Loucy (cell line): ENCODE results near the gene PAM.

ENCODE experiments used
- H2AFZ ChIP-seq: fragments of 200-600 bp; sonication (generic); 2 replicates; pipeline ENCODE4 v1.6.0; 2016; ENCODE audit warnings: antibody characterized with exemption, mild to moderate bottlenecking, low read length, moderate library complexity
- H3F3A ChIP-seq: fragments of 200-600 bp; 2 replicates; pipeline ENCODE4 v1.6.0; 2016; ENCODE audit warnings: antibody characterized with exemption, low read depth, mild to moderate bottlenecking
- H3K27me3 ChIP-seq: fragments of 200-600 bp; sonication (generic); 2 replicates; pipeline ENCODE4 v1.6.1; 2014; ENCODE audit warnings: low read length, mild to moderate bottlenecking; ENCODE audit not compliant: insufficient read depth, poor library complexity, severe bottlenecking
- H3K36me3 ChIP-seq: fragments of 200-600 bp; sonication (generic); 2 replicates; pipeline ENCODE4 v1.6.1; 2016; ENCODE audit warnings: low read length; ENCODE audit not compliant: insufficient read depth
- H3K4me1 ChIP-seq: fragments of 200-600 bp; sonication (generic); 2 replicates; pipeline ENCODE4 v1.5.1; 2014; ENCODE audit warnings: low read length, mild to moderate bottlenecking; ENCODE audit not compliant: insufficient read depth, poor library complexity, severe bottlenecking
- H3K4me2 ChIP-seq: fragments of 200-600 bp; sonication (generic); 2 replicates; pipeline ENCODE4 v1.6.0; 2014; ENCODE audit warnings: antibody characterized with exemption, low read length, low read depth, mild to moderate bottlenecking; ENCODE audit not compliant: poor library complexity, severe bottlenecking
- H3K4me3 ChIP-seq: fragments of 200-600 bp; sonication (generic); 2 replicates; pipeline ENCODE4 v1.5.1; 2014; ENCODE audit warnings: low read length, mild to moderate bottlenecking, mixed read lengths; ENCODE audit not compliant: poor library complexity, severe bottlenecking
- H3K79me2 ChIP-seq: fragments of 200-600 bp; sonication (generic); 2 replicates; pipeline ENCODE4 v1.6.1; 2014; ENCODE audit warnings: low read length; ENCODE audit not compliant: insufficient read depth
- H3K9ac ChIP-seq: fragments of 200-600 bp; sonication (generic); 2 replicates; pipeline ENCODE4 v1.6.0; 2014; ENCODE audit warnings: mild to moderate bottlenecking, low read depth, low read length, moderate library complexity; ENCODE audit not compliant: poor library complexity, severe bottlenecking
- H3K9me2 ChIP-seq: fragments of 200-600 bp; sonication (generic); replicated peaks from 2 replicates; pipeline ENCODE4 v1.6.1; 2016; ENCODE audit warnings: low read depth, low read length, mixed read lengths
- H3K9me3 ChIP-seq: fragments of 200-600 bp; sonication (generic); 2 replicates; pipeline ENCODE4 v1.6.1; 2014; ENCODE audit warnings: mild to moderate bottlenecking, antibody characterized with exemption, low read length, low read depth; ENCODE audit not compliant: insufficient read depth
- H4K20me1 ChIP-seq: fragments of 200-600 bp; sonication (generic); 2 replicates; pipeline ENCODE4 v1.6.0; 2014; ENCODE audit warnings: antibody characterized with exemption, low read length, mild to moderate bottlenecking; ENCODE audit not compliant: insufficient read depth, poor library complexity, severe bottlenecking
- CTCF ChIP-seq: fragments of 200-600 bp; sonication (generic); conservative IDR thresholded peaks from 2 replicates; pipeline ENCODE4 v1.5.1; 2014; ENCODE audit warnings: mild to moderate bottlenecking, antibody characterized with exemption, low read length
- EZH2phosphoT487 ChIP-seq: fragments of 200-600 bp; IDR thresholded peaks from 2 replicates; pipeline ENCODE4 v1.6.1; 2018; ENCODE audit warnings: antibody characterized with exemption, mild to moderate bottlenecking, moderate library complexity, borderline replicate concordance

PAM gene

DNA sequence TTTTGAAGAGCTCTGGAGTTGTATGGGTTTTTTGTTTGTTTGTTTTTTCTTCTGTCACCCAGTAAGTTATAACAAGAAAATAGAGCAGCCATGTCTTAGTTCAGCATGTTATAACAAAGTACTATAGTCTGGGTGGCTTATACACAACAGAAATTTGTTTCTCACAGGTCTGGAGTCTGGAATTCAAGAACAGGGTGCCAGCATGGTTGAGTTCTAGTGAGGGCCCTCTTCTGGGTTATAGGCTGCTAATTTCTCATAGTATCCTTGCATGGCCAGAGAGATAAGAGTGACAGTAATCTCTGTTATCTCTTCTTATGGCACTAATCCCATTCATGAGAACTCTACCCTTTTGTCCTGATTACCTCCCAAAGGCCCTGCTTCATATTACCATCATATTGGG lies 250.2 kb downstream of the PAM start:
- no peak overlapping the region for H3K4me2 ChIP-seq

DNA sequence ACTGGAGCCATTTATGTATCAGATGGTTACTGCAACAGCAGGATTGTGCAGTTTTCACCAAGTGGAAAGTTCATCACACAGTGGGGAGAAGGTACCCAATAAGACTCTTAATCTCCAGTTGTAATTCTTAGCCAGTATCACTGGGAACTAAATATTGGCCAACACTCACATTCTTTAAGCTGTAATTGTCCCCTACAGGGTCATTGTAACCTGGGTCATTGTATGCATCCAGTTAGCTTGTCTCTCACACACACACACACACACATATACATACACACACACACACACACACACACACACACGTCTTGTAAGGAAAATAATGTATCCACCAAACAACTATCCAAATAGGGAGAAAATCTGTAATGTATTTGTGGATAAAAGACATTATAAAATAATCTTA lies 251.8 kb downstream of the PAM start:
- Histone ChIP-seq H4K20me1 (no peaks in the 10 kb centered on the region), H3K9ac (no peak overlapping the region), H3K9me2 (no peaks in the 10 kb centered on the region), H3K9me3 (no peaks in the 10 kb centered on the region), H3K4me1 (no peaks in the 10 kb centered on the region), H3K4me2 (no peak overlapping the region), H3K36me3 (no peaks in the 10 kb centered on the region), H3K4me3 (no peak overlapping the region), H3F3A (no peaks in the 10 kb centered on the region), H3K79me2 (no peaks in the 10 kb centered on the region), H3K27me3 (no peaks in the 10 kb centered on the region), H2AFZ (no peak overlapping the region)
- TF ChIP-seq CTCF (no peak), EZH2phosphoT487 (no peak)

More for the DNA sequence above, 250.2 kb downstream of the PAM start:
- no peaks in the 10 kb centered on the region for H3F3A ChIP-seq
- no peaks in the 10 kb centered on the region for H3K79me2 ChIP-seq
- H3K9me3 ChIP-seq = no peaks in the 10 kb centered on the region
- TF ChIP-seq CTCF (no peak), EZH2phosphoT487 (no peak)
- no peaks in the 10 kb centered on the region for H3K36me3 ChIP-seq
- H4K20me1 ChIP-seq = no peaks in the 10 kb centered on the region
- H3K9me2 ChIP-seq = no peaks in the 10 kb centered on the region
- no peak overlapping the region for H3K4me3 ChIP-seq
- no peaks in the 10 kb centered on the region for H3K27me3 ChIP-seq
- no peak overlapping the region for H3K9ac ChIP-seq
- H3K4me1 ChIP-seq = no peaks in the 10 kb centered on the region
- H2AFZ ChIP-seq = no peak overlapping the region

GRCh38 chr5:103010168-103010567 lies 255.1 kb downstream of the PAM start:
- Histone ChIP-seq H3K36me3 (no peaks in the 10 kb centered on the region), H3K4me1 (peaks cover 8% of the 10 kb centered on the region), H3K27me3 (no peaks in the 10 kb centered on the region), H4K20me1 (no peaks in the 10 kb centered on the region), H3K9ac (no peak overlapping the region), H3K4me2 (no peak overlapping the region), H3K9me2 (no peaks in the 10 kb centered on the region), H3K79me2 (no peaks in the 10 kb centered on the region), H2AFZ (no peak overlapping the region), H3K4me3 (no peak overlapping the region), H3F3A (no peaks in the 10 kb centered on the region), H3K9me3 (peaks cover 5% of the 10 kb centered on the region; the same call in 1 of the 2 replicates)
- no peak for TF ChIP-seq CTCF
- TF ChIP-seq EZH2phosphoT487 = no peak
